GM18868 (cell line): ENCODE data around the gene DNAJB4.
"Not testable (repeated sequence)": the region's sequence is repeated elsewhere in the genome, so short reads cannot be mapped to it uniquely, and the experiment has no call there.

ENCODE experiments used
- ATAC-seq: cut with Tn5 transposase; IDR thresholded peaks from one replicate; pipeline ENCODE4 v1.9.1; 2021; ENCODE audit warnings: mild to moderate bottlenecking, moderate library complexity; ENCODE audit not compliant: unreplicated experiment

Gene DNAJB4

GRCh38 chr1:78004719-78005447 lies at the start of gene DNAJB4:
DNAJB4 (plus strand) TSS chr1:78004939; CDS start chr1:78005111, 172 bp downstream.
- ATAC-seq, result peak; percentile 98

DNA sequence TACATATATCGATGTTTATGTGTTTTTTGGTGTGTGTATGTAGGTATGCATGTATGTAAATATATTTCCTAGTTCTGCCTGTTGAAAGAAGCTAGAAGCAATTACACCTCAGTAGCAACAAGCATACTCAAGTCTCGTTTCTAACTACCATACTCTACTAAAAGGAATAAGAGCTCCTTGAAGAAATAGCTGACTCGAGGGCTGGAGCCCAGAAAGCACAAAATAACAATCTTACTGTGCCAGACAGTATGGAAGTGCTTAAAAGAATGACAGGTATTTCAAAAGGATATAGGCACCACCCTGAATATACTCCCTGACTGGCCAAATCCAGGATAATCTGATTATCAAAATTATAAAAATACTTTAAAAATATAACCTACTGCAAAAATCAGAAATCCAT lies 49.0 kb upstream of the DNAJB4 start:
- no peak for ATAC-seq

- ATAC-seq, result no peak
Observed at GRCh38 chr1:77956464-77956863, 48.3 kb upstream of the DNAJB4 start.

DNA sequence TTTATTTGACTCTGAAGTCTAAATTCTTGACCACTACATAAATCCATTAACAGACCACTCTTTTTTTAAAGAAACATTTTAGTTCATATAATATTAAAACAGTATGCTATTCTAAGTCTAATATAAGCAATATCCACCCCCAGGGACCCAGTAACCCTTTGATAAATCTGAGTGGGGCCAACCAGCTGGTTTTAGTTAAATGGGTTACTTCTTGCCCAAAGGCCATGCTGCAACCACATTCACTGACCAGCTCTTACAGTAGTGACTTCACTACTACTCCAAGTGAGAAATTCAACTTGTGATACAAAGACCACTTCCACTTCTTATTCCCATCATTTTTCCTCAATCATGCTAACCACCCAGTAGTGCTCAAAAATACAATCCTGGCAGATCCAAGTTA lies 46.3 kb upstream of the DNAJB4 start:
- ATAC-seq, result no peak

DNA sequence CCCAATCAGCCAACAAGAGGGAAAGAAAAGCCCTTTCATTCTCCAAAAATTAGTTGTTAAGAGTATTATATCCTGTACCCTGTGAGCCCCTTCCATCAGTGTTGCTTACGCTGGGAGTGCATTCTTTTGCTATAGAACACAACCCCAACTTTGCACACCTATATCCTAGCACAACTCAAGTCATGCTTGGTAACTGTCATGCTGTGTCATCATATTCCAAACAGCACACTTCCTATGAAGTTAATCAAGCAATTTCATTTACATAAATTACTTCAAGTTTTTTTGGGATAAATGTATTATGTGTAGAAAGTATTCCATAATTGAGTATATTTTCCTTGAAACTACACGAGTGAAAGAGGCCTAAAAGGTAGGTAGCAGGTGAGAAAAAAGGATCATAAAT lies 45.9 kb upstream of the DNAJB4 start:
- no peak for ATAC-seq

DNA sequence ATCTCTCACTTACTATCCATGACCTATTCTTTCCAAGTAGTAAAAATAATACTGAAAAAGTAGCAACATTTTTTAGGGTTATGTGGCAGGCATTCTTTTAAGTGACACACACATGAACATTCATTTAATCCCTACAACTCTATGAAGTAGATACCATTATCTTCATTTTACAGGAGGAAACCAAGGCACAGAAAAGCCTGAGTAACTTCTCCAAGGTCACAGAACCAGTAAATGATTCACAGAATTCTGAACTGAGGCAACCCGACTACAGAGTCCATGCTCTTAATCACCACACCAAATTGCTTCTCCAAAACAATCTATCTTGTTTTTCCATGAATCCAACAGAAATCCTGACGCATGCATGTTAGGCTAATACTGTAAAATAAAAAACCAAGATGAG lies 43.3 kb upstream of the DNAJB4 start:
- no peak for ATAC-seq

DNA sequence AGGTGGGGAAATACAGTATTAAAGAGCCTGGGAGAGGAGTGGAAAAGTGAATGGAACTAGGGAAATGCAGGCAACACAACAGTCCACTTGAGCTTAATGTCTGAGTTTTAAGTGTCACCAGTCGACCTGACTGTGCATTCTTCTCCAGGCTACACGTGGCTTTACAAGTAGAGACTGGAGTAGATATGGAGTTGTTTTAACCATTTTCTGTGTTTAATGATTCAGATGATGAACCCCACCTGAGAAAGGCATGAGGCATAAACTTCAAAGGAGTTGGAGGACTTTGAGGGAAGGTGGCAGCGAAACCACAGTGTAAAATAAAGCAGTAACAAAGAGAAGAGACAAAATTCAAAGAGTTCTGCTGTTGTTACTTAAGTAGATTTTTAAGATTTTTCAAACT lies 38.4 kb upstream of the DNAJB4 start:
- no peak for ATAC-seq

GRCh38 chr1:77970192-77970591 lies 34.5 kb upstream of the DNAJB4 start:
- no peak for ATAC-seq

- ATAC-seq, result no peak
Observed at GRCh38 chr1:77972080-77972479, 32.7 kb upstream of the DNAJB4 start.

GRCh38 chr1:77975386-77975785 lies 29.4 kb upstream of the DNAJB4 start:
- ATAC-seq, result no peak

DNA sequence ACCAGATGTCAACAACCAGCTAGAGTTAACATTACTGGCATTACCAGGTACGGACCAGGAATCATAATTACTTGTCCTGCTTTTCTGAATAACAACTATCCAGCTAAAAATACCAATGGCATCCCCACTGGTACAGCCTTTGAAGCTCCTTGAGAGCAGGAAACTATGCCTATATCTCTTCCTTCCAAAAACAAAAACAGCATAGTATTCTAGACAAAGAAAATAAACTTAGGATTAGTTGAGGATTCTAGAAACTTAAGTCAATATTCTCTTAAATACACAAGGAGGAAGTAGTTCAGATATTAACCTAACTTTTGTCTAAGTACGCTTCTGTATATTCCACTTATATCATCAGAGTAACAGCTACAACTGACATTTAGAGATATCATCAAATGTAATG lies 28.8 kb upstream of the DNAJB4 start:
- ATAC-seq, result no peak

DNA sequence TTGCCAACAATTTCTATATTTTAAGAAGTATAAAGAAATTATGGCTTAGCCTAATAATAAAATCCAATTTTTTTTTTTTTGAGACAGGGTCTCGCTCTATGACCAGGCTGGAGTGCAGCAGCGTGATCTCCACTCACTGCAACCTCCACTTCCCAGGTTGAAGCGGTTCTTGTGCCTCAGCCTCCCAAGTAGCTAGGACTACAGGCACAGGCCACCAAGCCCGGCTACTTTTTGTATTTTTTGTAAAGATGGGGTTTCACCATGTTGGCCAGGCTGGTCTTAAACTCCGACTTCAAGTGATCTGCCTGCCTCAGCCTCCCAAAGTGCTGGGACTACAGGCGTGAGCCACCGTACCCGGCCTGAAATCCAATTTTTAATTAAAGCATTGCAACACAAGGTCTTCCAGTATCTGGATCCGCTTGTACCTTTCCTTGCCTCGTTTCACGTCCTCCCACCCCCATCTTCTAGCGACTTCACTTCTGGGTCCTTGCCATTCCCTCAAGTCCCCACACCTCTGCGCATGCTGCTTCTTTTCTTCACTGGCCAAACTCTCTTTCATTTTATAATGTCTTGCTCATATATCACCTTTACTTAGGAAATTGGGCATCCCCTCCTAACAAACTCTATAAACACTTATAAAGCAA lies 28.2 kb upstream of the DNAJB4 start:
- no peak for ATAC-seq

DNA sequence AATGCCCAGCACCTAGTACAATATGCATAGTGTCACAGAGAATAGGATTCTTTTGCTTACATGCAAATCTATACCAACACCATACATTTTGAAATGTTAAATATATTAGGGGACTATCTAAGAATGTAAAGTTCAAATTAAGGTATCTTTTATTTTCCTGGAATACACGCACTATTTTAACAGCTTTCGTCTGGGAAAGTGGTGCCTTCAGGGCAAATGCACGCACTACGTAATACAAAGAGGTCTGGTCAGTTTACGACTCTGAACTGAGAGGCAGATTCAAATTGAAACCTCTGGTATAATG lies 26.8 kb upstream of the DNAJB4 start:
- ATAC-seq, result no peak

- peak; percentile 72 for ATAC-seq
Observed at GRCh38 chr1:77978293-77978968, 26.3 kb upstream of the DNAJB4 start.

DNA sequence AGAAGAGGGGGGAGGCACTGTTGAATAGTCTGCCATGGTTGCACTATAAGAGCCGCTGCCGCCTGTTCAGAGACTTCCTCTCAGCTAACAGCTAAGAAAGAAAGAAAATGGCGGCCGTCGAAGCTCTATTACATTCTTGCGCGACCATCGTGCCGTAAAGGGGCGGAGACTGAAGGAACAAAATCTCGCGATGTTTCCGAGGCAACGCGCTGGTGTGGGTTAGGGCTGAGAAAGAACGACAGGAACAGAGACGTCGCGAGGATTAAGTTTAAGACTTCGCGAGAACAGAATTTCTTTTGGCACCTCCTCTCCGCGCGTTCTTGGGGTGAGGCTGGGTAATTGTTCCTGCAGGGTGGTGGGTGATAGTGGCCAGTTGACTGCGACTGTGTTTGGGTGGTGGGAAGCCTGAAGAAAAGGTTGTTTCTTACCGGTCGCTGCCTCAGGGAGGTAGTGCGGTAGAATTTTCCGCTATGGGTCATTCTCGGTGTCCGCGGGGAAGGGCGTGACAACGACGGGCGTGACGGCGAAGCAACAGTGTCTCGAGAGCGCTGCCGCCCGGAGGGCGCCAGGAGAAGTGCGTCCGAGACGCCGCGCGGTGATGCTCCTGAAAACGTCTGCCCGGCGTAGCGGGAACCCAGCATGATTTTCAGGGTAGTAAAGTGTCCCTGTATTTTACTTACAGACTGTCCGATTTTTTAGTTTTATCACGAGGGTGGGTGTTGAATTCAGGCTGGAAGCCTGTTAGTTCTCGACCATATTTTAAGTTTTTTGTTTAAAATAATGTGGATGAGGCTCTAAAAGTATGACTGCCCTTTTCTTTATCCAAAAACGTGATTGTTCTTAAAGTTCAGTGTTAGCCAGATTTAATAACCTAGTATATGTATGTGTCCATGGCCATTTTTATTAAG lies 25.5 kb upstream of the DNAJB4 start, which contains the start of gene FUBP1:
FUBP1 (minus strand) TSS at position 104 of the 908 bp plus-strand sequence; CDS start at position 36, 68 bp downstream.
- peak; percentile 75 for ATAC-seq

GRCh38 chr1:77983352-77983996 lies 21.3 kb upstream of the DNAJB4 start:
- not testable (repeated sequence) for ATAC-seq

GRCh38 chr1:77983997-77984355 lies 20.8 kb upstream of the DNAJB4 start:
- ATAC-seq, result no peak

- ATAC-seq, result no peak
Observed at GRCh38 chr1:77984629-77985028, 20.1 kb upstream of the DNAJB4 start.

- no peak for ATAC-seq
Observed at GRCh38 chr1:77986810-77987209, 17.9 kb upstream of the DNAJB4 start.

DNA sequence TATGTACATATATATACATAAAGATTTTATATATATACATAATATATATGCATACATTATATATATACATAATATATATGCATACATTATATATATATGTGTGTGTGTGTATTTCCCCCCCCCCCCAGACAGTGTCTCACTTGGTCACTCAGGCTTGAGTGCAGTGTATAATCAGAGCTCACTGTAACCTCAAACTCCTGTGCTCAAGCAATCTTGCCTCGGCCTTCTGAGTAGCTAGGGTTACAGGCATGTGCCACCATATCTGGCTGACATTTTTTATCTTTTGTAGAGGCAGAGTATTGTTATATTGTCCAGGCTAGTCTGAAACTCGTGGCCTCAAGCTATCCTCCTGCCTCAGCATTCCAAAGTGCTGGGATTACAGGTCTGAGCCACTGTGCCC lies 16.8 kb upstream of the DNAJB4 start:
- ATAC-seq, result no peak

- no peak for ATAC-seq
Observed at GRCh38 chr1:77989744-77990143, 15.0 kb upstream of the DNAJB4 start.
